Fibroblast of the aortic adventitia (primary cell): ENCODE measurements around the gene CRIP3. TPM values are rescaled to one million over a fixed set of nuclear protein-coding genes. Genes with fewer than 3 reads are reported as not detected.

Source experiments
- DNase-seq: peaks from one replicate; pipeline ENCODE4 v3.0.0-alpha.2; 2010; ENCODE audit warnings: low read depth
- H3K4me3 ChIP-seq: 2 replicates; pipeline ENCODE4 v1.5.1; 2011; ENCODE audit warnings: low read depth, mild to moderate bottlenecking, control low read depth, low read length, moderate library complexity
- total RNA-seq: library from RNA; depleted of rRNA; stranded (reverse); fragments of >200 nt; gene quantifications from 2 replicates; pipeline ENCODE4 v1.2.3, GENCODE V29; 2012; ENCODE audit warnings: low replicate concordance
- TF ChIP-seq, protein P1 (sequence below): IDR thresholded peaks from 2 replicates; pipeline ENCODE4 v1.5.1; 2011; ENCODE audit warnings: mild to moderate bottlenecking, low read length, control low read depth, inconsistent platforms; ENCODE audit not compliant: insufficient read depth

CRIP3 gene
- total RNA-seq, 1 donor, result not detected

GRCh38 chr6:43285832-43286231 lies 22.8 kb downstream of the CRIP3 start:
- no peak for DNase-seq
- no peak overlapping the region for H3K4me3 ChIP-seq
- TF ChIP-seq, protein P1, sequence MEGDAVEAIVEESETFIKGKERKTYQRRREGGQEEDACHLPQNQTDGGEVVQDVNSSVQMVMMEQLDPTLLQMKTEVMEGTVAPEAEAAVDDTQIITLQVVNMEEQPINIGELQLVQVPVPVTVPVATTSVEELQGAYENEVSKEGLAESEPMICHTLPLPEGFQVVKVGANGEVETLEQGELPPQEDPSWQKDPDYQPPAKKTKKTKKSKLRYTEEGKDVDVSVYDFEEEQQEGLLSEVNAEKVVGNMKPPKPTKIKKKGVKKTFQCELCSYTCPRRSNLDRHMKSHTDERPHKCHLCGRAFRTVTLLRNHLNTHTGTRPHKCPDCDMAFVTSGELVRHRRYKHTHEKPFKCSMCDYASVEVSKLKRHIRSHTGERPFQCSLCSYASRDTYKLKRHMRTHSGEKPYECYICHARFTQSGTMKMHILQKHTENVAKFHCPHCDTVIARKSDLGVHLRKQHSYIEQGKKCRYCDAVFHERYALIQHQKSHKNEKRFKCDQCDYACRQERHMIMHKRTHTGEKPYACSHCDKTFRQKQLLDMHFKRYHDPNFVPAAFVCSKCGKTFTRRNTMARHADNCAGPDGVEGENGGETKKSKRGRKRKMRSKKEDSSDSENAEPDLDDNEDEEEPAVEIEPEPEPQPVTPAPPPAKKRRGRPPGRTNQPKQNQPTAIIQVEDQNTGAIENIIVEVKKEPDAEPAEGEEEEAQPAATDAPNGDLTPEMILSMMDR, result no peak

GRCh38 chr6:43284991-43285781 lies 23.4 kb downstream of the CRIP3 start:
- TF ChIP-seq, protein P1, result no peak
- H3K4me3 ChIP-seq, result no peak overlapping the region
- DNase-seq, result no peak

GRCh38 chr6:43283905-43284304 lies 24.7 kb downstream of the CRIP3 start:
- no peak overlapping the region for H3K4me3 ChIP-seq
- TF ChIP-seq, protein P1, result no peak
- DNase-seq, result no peak

GRCh38 chr6:43283514-43283901 lies 25.1 kb downstream of the CRIP3 start:
- no peak for DNase-seq
- TF ChIP-seq, protein P1, result no peak
- no peak overlapping the region for H3K4me3 ChIP-seq

DNA sequence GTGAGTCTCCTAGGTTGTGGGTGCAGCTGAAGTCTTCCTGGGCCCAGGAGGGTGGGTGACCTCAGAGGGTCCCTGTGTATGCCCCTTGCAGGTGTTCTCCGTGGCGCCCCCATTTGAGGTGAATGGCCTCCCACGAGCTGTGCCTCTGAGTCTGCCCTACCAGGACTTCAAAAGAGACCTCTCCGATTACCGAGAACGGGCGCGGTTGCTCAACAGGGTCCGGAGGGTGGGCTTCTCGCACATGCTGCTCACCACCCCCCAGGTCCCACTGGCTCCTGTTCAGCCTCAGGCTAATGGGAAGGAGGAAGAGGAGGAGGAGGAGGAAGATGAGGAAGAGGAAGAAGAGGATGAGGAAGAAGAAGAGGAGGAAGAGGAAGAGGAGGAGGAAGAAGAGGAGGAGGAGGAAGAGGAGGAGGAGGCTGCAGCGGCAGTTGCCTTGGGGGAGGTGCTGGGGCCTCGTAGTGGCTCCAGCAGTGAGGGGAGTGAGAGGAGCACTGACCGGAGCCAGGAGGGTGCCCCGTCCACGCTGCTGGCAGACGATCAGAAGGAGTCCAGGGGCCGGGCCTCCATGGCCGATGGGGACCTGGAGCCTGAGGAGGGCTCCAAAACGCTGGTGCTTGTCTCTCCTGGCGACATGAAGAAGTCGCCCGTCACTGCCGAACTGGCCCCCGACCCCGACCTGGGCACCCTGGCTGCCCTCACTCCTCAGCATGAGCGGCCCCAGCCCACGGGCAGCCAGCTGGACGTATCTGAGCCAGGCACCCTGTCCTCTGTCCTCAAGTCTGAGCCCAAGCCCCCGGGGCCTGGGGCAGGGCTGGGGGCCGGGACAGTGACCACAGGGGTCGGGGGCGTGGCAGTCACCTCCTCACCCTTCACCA lies 25.8 kb downstream of the CRIP3 start:
- no peak overlapping the region for H3K4me3 ChIP-seq
- TF ChIP-seq, protein P1, result no peak
- no peak for DNase-seq

GRCh38 chr6:43282060-43282459 lies 26.6 kb downstream of the CRIP3 start:
- H3K4me3 ChIP-seq, result no peak overlapping the region
- no peak for DNase-seq
- TF ChIP-seq, protein P1, result no peak
